Ammon's horn (tissue), 1 donor: ENCODE results near the gene DGCR8.

ENCODE experiments used
- DNase-seq: peaks from one replicate; pipeline ENCODE4 v3.0.0-alpha.2; 2016; ENCODE audit warnings: low spot score

DGCR8 gene

GRCh38 chr22:20052309-20053259, 27.5 kb upstream of the DGCR8 start:
- no peak for DNase-seq

DNA sequence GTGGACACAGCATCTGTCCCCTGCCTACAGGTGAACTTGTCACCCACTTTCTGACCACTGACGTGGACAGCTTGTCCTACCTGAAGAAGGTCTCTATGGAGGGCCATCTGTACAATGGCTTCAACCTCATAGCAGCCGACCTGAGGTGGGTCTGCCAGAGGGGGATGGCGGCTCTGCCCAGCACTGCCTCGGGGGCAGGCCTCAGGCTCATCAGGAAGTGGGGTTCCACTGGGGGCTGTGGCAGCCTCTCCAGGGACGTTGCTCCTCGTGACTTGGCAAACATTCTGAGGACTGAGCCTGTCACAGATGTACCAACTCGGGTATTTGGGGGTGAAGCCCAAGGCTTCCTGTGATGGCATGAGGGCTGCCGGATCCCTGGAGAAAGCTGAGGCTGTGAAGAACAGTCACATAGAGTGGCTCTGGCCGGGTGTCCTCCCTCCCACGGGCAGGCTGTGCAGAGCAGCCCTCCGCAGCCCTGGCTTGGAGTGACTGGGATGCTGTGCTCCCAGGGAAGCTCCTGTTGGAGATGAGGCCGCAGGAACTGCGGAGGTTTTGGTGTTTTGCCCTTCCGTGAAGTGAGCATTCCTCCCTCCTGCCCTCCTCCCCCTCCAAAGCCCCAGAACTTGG, 26.5 kb upstream of the DGCR8 start:
- DNase-seq = no peak

DNA sequence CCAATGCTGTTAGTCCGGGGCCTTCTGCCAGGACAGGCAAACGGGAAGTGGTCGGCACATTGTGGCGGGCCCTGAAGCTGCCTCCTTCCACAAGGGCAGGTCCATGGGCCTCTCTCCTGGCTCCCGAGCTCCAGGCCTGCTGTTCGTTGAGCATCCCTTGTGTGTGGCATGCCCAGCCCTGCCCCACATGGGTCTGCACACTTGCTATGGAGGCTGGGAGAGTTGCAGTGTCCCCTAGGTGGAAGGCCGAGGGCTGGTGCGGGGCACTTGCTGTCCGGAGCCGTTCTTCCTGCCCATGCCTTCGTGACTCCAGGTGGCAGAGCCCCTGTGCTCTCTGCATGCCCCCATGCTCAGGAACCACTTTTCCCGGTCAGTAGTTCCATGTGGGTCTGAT, 26.0 kb upstream of the DGCR8 start:
- DNase-seq = no peak

DNA sequence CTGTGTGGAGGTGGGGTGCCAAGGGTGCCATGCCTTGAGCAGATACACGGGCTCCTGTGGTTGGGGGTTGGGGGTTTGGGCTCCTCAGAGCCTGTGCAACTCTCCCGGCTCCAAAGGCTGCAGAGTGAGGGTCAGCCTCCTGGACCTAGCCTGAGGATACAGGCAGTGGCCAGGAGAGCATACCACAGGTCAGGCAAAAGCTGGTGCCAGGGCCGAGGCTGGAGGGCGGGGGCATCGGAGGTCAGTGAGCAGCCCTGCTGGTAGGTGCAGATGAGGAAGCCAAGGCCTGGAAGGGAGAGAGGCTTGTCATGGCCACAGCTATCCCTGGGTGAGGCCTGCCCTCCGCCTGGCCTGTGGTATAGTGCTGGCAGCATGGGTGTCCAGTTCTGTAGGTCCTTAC, 25.6 kb upstream of the DGCR8 start:
- no peak for DNase-seq

DNA sequence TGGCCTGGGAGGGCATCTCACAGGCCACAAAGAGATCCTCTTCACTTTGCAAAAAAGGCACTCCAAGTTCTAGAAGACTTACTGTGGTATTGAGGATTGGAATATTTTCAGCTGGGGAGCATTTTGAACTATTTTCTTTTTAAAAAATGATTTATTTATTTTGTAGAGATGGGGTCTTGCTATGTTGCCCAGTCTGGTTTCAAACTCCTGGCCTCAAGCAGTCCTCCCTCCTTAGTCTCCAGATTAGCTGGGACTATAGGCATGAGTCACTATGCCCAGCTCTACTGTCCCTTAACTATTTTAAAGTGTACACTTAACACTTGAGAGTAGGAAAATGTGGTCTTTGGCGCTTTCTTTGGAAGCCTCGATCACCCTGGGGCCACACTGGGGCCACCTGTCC, 24.9 kb upstream of the DGCR8 start:
- DNase-seq = no peak

GRCh38 chr22:20055654-20056053, 24.4 kb upstream of the DGCR8 start:
- no peak for DNase-seq

DNA sequence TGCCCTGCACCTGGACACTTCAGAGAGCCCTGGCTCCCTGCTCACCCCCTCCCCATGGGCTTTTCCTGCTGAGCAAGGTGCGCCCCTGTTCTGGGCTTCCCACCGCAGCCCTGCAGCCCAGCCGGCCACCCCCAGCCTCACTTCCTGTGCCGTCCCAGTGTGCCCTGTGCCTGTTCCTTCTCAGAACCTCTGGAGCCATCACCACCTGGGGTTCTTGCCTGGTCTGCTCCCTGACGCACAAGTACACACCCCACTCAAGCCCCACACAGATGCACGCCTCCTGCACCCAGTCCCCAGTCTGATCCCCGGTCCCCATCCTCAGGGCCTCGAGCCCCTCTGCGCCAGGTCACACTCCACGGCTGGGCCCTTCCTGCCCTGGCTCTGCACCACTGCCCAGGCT, 23.9 kb upstream of the DGCR8 start:
- DNase-seq = no peak

GRCh38 chr22:20056696-20057386, 23.2 kb upstream of the DGCR8 start:
- no peak for DNase-seq

- DNase-seq = no peak
These were observed 22.3 kb upstream of the DGCR8 start for GRCh38 chr22:20057596-20058268.

DNA sequence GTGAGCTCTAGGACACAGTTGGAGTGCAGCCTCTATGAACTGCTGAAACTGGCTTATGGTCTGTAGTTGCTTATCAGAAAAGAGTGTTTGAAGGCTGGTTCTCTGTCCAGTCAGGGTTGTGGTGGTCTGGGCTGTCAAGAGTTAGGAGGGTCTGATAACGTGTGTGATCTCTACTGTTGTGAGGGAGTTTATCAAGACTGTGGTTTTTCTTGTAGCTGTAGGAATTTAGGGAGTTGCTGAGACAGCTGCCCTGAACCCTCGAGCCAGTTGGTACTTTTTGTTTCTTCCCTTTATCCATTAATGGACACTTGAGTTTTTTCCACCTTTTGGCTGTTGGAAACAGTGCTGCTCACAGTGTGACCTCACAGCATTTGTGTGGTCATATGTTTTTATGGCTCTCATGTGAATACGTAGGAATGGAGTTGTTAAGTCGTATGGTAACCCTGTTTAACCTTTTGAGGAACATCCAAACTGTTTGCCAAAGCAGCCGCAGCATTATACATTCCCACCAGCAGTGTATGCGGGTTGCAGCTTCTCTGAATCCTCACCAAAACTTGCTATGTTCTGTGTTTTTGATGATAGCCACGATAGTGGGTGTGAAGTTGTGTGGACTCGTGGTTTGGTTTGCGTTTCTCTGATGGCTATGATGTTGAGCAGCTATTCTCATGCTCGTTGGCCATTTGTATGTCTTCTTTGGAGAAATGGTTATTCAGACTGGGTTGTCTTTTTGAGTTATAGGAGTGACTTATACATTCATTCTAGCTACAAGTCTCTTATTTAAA, 20.9 kb upstream of the DGCR8 start:
- no peak for DNase-seq

GRCh38 chr22:20060700-20061480, 19.2 kb upstream of the DGCR8 start:
- DNase-seq = no peak

- peak; percentile 2 for DNase-seq
These were observed 18.6 kb upstream of the DGCR8 start for GRCh38 chr22:20061481-20061861.

- no peak for DNase-seq
These were observed 17.8 kb upstream of the DGCR8 start for GRCh38 chr22:20062043-20062765.

- no peak for DNase-seq
These were observed 17.3 kb upstream of the DGCR8 start for GRCh38 chr22:20062766-20063083.

DNA sequence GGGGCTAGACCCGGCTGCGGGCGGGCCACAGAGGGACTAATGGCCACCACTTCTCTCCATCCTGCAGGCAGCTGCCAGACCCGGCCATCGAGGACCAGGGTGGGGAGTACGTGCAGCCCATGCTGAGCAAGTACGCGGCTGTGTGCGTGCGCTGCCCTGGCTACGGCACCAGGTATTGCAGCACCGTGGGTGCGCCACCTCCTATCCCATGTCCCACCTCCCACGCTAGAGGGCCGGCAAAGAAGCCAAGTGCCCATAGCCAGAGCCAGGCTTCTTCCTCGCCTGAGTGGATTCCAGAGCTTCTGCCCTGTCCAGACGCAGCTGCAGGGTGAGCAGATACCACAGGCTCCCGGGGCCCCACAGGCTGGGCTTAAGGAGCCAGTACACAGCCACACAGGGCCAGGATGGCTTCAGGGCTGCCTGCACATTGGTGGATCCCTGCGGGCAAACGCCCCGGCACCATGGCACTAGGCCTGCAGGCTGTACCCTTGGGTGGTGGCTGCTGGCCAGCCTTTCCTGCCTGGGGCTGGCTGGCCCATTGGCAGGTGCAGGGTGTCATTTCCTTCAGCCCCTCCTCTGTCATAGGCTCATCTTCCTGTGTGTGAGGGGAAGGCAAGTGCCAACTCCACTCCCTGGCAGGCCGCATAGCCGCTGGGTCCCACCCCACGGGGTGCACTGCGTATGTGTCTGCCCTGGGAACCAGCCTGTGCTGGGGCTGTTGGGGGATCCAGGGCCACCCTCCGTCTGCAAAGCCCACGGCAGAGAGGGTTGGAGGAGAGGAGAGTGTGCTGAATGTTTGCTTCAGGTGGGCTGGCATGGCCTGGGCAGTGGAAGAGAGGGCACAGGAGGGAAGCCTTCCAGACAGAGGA, 16.5 kb upstream of the DGCR8 start:
- no peak for DNase-seq

DNA sequence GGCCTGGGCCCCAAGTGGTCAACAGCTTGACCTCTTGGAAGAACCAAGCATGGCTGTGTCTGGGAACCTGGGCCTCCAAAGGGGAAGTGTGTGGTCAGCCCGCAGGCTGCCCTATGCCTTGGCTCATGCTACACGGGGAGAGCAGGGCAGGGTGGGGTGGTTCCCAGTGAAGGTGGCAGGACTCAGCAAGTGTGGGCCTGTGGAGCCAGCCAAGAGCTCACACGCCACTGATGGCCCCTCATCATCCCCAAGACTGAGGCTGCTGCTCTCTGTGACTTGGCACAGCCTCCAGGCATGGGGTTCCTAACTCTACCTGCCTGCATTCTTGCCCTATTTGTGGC, 15.9 kb upstream of the DGCR8 start:
- no peak for DNase-seq

- no peak for DNase-seq
These were observed 15.3 kb upstream of the DGCR8 start for GRCh38 chr22:20064545-20065262.

DNA sequence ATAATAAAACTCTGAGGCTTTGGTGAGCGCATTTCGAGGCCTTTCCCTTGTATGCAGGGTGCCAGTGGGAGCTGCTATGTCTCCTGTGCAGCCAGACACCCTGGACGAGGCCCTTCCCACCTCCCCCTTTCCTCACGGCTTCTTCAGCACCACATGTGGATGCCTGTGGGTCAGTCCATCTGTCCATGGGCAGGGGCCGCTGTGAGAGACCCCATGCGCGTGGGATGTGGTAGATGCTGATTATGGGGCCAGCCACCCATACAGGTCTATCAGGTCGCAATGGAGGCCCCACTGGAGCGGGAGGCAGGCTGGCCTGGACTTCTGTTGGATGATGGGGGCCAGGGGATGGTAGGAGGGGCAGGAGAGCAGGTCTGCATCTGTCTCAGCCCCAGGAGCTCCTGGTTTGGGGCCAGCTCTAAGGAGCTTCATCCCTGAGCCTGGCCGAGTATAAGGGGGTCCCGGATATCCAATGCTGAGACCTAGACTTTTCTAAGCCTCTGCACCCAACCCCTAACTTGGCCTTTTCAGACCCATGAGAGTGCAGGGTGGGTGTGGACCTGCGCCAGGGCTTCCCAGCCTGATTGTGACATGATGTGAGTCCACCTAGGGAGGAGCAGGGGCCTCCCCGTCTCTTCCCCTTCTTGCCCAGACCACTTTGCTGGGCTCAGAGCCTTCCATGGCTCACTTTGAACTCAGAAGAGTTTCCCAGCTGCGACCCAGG, 14.0 kb upstream of the DGCR8 start:
- no peak for DNase-seq
